SK-N-SH (cell line): ENCODE measurements around the gene PAQR7. TPM values are rescaled to one million over a fixed set of nuclear protein-coding genes. Genes with fewer than 3 reads are reported as not detected.

ENCODE experiments used
- CTCF ChIA-PET: fragments of 300-600, 350-600 bp; formaldehyde crosslinking; extraction: SDS; loops from one replicate; lab custom pipeline; 2021; lab: Yijun Ruan, JAX
- POLR2A ChIA-PET: fragments of 350-600 bp; sonication (Branson Sonifier 250); formaldehyde crosslinking; extraction: SDS; loops from one replicate; lab custom pipeline; 2020; ENCODE audit warnings: antibody characterized with exemption, inconsistent platforms; lab: Yijun Ruan, JAX
- DNase-seq: peaks from one replicate; pipeline ENCODE4 v3.0.0; 2012
- H2AFZ ChIP-seq: fragments of 200-600 bp; sonication (generic); 2 replicates; pipeline ENCODE4 v1.8.1; 2016; ENCODE audit warnings: antibody characterized with exemption, mild to moderate bottlenecking, low read depth
- H3F3A ChIP-seq: fragments of 200-600 bp; sonication (generic); replicated peaks from 2 replicates; pipeline ENCODE3; 2016; ENCODE audit warnings: antibody characterized with exemption, mild to moderate bottlenecking; ENCODE audit not compliant: insufficient read depth
- H3K27ac ChIP-seq, 2 experiments: fragments of 200-500 bp in 1 of 2; fragments of 200-600 bp in 1 of 2; sonication (Bioruptor generic) in 1 of 2; sonication (generic), shearing (Covaris generic) in 1 of 2; 2 replicates each; pipeline versions ENCODE4 v1.5.1 to v1.6.1; 2014 to 2016; ENCODE audit warnings: low read depth in 2 of 2, inconsistent platforms in 1 of 2, low read length in 1 of 2, mild to moderate bottlenecking in 1 of 2, mixed read lengths in 1 of 2
- H3K27me3 ChIP-seq: fragments of 200-600 bp; sonication (generic), shearing (Covaris generic); 2 replicates; pipeline ENCODE4 v1.6.1; 2016; ENCODE audit warnings: mixed run types; ENCODE audit not compliant: insufficient read depth
- H3K36me3 ChIP-seq, 2 experiments: fragments of 200-500 bp in 1 of 2; fragments of 200-600 bp in 1 of 2; sonication (Bioruptor generic) in 1 of 2; sonication (generic) in 1 of 2; replicated peaks in 1 of 2; 2 replicates each; pipeline versions ENCODE3 to v1.5.1; 2014 to 2016; ENCODE audit warnings: low read length in 1 of 2, mild to moderate bottlenecking in 1 of 2; ENCODE audit not compliant: insufficient read depth in 2 of 2, control insufficient read depth in 1 of 2
- H3K4me1 ChIP-seq, 2 experiments: fragments of 200-500 bp in 1 of 2; fragments of 200-600 bp in 1 of 2; sonication (Bioruptor generic) in 1 of 2; sonication (generic), shearing (Covaris generic) in 1 of 2; 2 replicates each; pipeline versions ENCODE4 v1.5.1 to v1.6.1; 2014 to 2016; ENCODE audit warnings: low read depth in 1 of 2, low read length in 1 of 2, mixed run types in 1 of 2; ENCODE audit not compliant: insufficient read depth in 2 of 2, control insufficient read depth in 1 of 2
- H3K4me2 ChIP-seq: fragments of 200-600 bp; sonication (generic), shearing (Covaris generic); 2 replicates; pipeline ENCODE4 v1.6.1; 2017; ENCODE audit warnings: mixed run types
- H3K4me3 ChIP-seq, 2 experiments: fragments of 200-500 bp in 1 of 2; fragments of 200-600 bp in 1 of 2; sonication (Bioruptor generic) in 1 of 2; sonication (generic), shearing (Covaris generic) in 1 of 2; 2 replicates each; pipeline versions ENCODE4 v1.5.1 to v1.8.1; 2014 to 2016; ENCODE audit warnings: low read depth in 2 of 2, inconsistent platforms in 1 of 2, low read length in 1 of 2, mild to moderate bottlenecking in 1 of 2, mixed read lengths in 1 of 2, moderate library complexity in 1 of 2
- H3K79me2 ChIP-seq: fragments of 200-600 bp; sonication (generic); 2 replicates; pipeline ENCODE4 v1.8.1; 2017; ENCODE audit warnings: mild to moderate bottlenecking; ENCODE audit not compliant: insufficient read depth
- H3K9ac ChIP-seq: fragments of 200-600 bp; sonication (generic); 2 replicates; pipeline ENCODE4 v1.6.1; 2017; ENCODE audit warnings: mixed run types
- H3K9me2 ChIP-seq: fragments of 200-600 bp; sonication (generic); 2 replicates; pipeline ENCODE4 v1.6.1; 2017; ENCODE audit warnings: mixed run types
- H3K9me3 ChIP-seq: fragments of 200-600 bp; sonication (generic); 2 replicates; pipeline ENCODE4 v1.6.1; 2017; ENCODE audit warnings: mixed run types, mild to moderate bottlenecking, moderate library complexity
- H4K20me1 ChIP-seq: fragments of 200-600 bp; sonication (generic); 2 replicates; pipeline ENCODE4 v1.6.1; 2017; ENCODE audit warnings: mild to moderate bottlenecking, mixed run types; ENCODE audit not compliant: insufficient read depth
- CHD2 ChIP-seq: fragments of 150-350 bp; IDR thresholded peaks from 2 replicates; pipeline ENCODE4 v1.6.1; 2018; ENCODE audit warnings: low read length; ENCODE audit not compliant: partially characterized antibody
- ELF1 ChIP-seq: IDR thresholded peaks from 2 replicates; pipeline ENCODE4 v1.4.0; 2012
- EZH2phosphoT487 ChIP-seq: fragments of 200-600 bp; sonication (generic); IDR thresholded peaks from 2 replicates; pipeline ENCODE4 v1.6.1; 2017; ENCODE audit warnings: low read depth, mixed run types, mild to moderate bottlenecking, antibody characterized with exemption, moderate library complexity, borderline replicate concordance
- FOSL2 ChIP-seq: IDR thresholded peaks from 2 replicates; pipeline ENCODE4 v1.4.0; 2012; ENCODE audit warnings: low read depth, mild to moderate bottlenecking, moderate library complexity, borderline replicate concordance
- FOXM1 ChIP-seq: IDR thresholded peaks from 2 replicates; pipeline ENCODE4 v1.4.0; 2012; ENCODE audit warnings: low read depth, mild to moderate bottlenecking
- GABPA ChIP-seq: IDR thresholded peaks from 2 replicates; pipeline ENCODE4 v1.4.0; 2012; ENCODE audit warnings: low read depth, mild to moderate bottlenecking
- IRF3 ChIP-seq: fragments of 150-350 bp; IDR thresholded peaks from 2 replicates; pipeline ENCODE4 v1.6.1; 2016; ENCODE audit warnings: mild to moderate bottlenecking, low read depth, low read length
- PBX3 ChIP-seq: IDR thresholded peaks from 2 replicates; pipeline ENCODE4; 2012
- RAD21 ChIP-seq: IDR thresholded peaks from 2 replicates; pipeline ENCODE4 v1.6.1; 2012; ENCODE audit warnings: mild to moderate bottlenecking, low read length
- RCOR1 ChIP-seq: fragments of 150-350 bp; IDR thresholded peaks from 2 replicates; pipeline ENCODE4 v1.6.1; 2017; ENCODE audit warnings: antibody characterized with exemption, low read length
- REST ChIP-seq: IDR thresholded peaks from 2 replicates; pipeline ENCODE4 v1.6.1; 2012; ENCODE audit warnings: mild to moderate bottlenecking, low read depth, low read length, moderate library complexity
- RXRA ChIP-seq: IDR thresholded peaks from 2 replicates; pipeline ENCODE4 v1.4.0; 2012; ENCODE audit warnings: low read depth, mild to moderate bottlenecking, borderline replicate concordance
- SIN3A ChIP-seq: IDR thresholded peaks from 2 replicates; pipeline ENCODE4 v1.6.1; 2012; ENCODE audit warnings: low read depth, mild to moderate bottlenecking, low read length, moderate library complexity, borderline replicate concordance
- TAF1 ChIP-seq: IDR thresholded peaks from 2 replicates; pipeline ENCODE4 v1.6.1; 2012; ENCODE audit warnings: low read depth, mild to moderate bottlenecking, low read length, moderate library complexity, borderline replicate concordance
- TCF12 ChIP-seq: IDR thresholded peaks from 2 replicates; pipeline ENCODE4 v1.4.0; 2012
- TEAD4 ChIP-seq: IDR thresholded peaks from 2 replicates; pipeline ENCODE4 v1.4.0; 2012; ENCODE audit warnings: mild to moderate bottlenecking, borderline replicate concordance; ENCODE audit not compliant: insufficient read depth
- USF2 ChIP-seq: fragments of 150-350 bp; IDR thresholded peaks from 2 replicates; pipeline ENCODE4 v1.6.1; 2017; ENCODE audit warnings: antibody characterized with exemption, low read length, low read depth, borderline replicate concordance
- WGBS: methylation state at CpG from one replicate; pipeline ENCODE4 v1.1.6; 2017; ENCODE audit warnings: low lambda C conversion rate; 5-methylcytosine and 5-hydroxymethylcytosine counted together
- polyA plus RNA-seq, 3 experiments: library from polyadenylated mRNA; depleted of rRNA; stranded (reverse); fragments of >200 nt; gene quantifications; 2 replicates each; pipeline ENCODE4 v1.2.3, GENCODE V29; 2012

PAQR7 gene
- polyA plus RNA-seq, 1 of the 3 experiments (the other 2 are of a cell fraction): 5.6 TPM

GRCh38 chr1:25922056-25922970, 46.8 kb upstream of the PAQR7 start:
- Histone ChIP-seq H3K27ac (no peak overlapping the region), H2AFZ (no peak overlapping the region), H3K4me1 (peaks cover 0 to 7% of the 10 kb centered on the region in 2 experiments; a peak in 1 of 4 replicates), H3F3A (no peaks in the 10 kb centered on the region), H3K9me3 (no peaks in the 10 kb centered on the region), H3K9ac (no peak overlapping the region), H4K20me1 (no peaks in the 10 kb centered on the region), H3K4me3 (no peak overlapping the region), H3K36me3 (no peaks in the 10 kb centered on the region), H3K9me2 (no peaks in the 10 kb centered on the region), H3K4me2 (no peak overlapping the region), H3K79me2 (no peaks in the 10 kb centered on the region), H3K27me3 (no peaks in the 10 kb centered on the region)
- DNase-seq: no peak
- no peak for TF ChIP-seq USF2
- TF ChIP-seq CHD2: no peak
- no peak for TF ChIP-seq RCOR1
- TF ChIP-seq SIN3A: no peak
- TF ChIP-seq GABPA: no peak
- no peak for TF ChIP-seq FOXM1
- TF ChIP-seq IRF3: no peak
- no peak for TF ChIP-seq TCF12
- no peak for TF ChIP-seq RXRA
- no peak for TF ChIP-seq TAF1
- TF ChIP-seq REST: no peak
- TF ChIP-seq TEAD4: no peak
- TF ChIP-seq EZH2phosphoT487: no peak
- TF ChIP-seq ELF1: no peak
- TF ChIP-seq PBX3: no peak
- no peak for TF ChIP-seq FOSL2
- no peak for TF ChIP-seq RAD21
- POLR2A ChIA-PET: no interaction called here
- 85% methylated on average over 40 of the region's 49 CpGs for WGBS
- CTCF ChIA-PET: interaction anchor here (1.7 to 2.3 kb wide), 3 partner anchors 23 to 75 kb away, joined by 3 to 8 read pairs (median 8); partner anchors contain the start of gene PAFAH2
